ENCODE measurements around the gene PXDN.
"Not testable (repeated sequence)": the region's sequence is repeated elsewhere in the genome, so short reads cannot be mapped to it uniquely, and the experiment has no call there.

Gene PXDN

DNA sequence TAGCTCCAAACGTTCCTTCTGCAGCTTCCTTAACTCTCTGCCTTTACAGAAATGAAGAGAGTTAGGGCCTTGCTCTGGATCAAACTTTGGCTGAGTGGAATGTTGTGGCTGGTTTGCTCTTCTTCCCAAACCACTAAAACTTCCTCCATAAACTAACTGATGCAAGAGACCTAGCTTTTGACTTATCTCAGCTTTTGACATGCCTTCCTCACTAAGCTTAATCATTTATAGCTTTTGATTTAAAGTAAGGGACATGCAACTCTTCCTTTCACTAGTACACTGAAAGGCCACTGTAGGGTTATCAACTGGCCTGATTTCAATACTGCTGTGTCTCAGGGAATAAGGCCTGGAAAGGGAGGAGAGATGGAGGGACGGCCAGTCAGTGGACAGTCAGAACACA is 8.3 kb downstream of the PXDN start:
- Histone ChIP-seq H3K27ac (no peak overlapping the region), H3K9ac (ENCODE audit: insufficient read length) (no peak overlapping the region), H3K36me3 (ENCODE audit: insufficient read depth, low read length) (peaks cover 51% of the 10 kb centered on the region), H3K9me3 (ENCODE audit: low read depth, low read length) (peaks cover 14% of the 10 kb centered on the region; the same call in 1 of the 2 replicates), H3K4me3 (no peak overlapping the region)
- TF ChIP-seq POLR2AphosphoS5 (IDR thresholded peaks at IDR 0.05; ENCODE audit: borderline replicate concordance, low read depth, low read length) (no peak), EZH2 (IDR thresholded peaks at IDR 0.05) (no peak), FOXP2 (optimal IDR thresholded peaks at IDR 0.05; ENCODE audit: control extremely low read depth, extremely low read length, insufficient read depth) (no peak)
- no peak for DNase-seq (ENCODE audit: low read depth, low spot score)

GRCh38 chr2:1733298-1733697 is 11.0 kb downstream of the PXDN start:
- H3K27ac ChIP-seq, result peak overlapping the region; percentile 93; the same call in 1 of the 2 replicates
- peaks cover 38% of the 10 kb centered on the region for H3K36me3 ChIP-seq (ENCODE audit: insufficient read depth, low read length)
- not testable (repeated sequence) for H3K4me3 ChIP-seq; DNase-seq (ENCODE audit: low read depth, low spot score); H3K9ac ChIP-seq (ENCODE audit: insufficient read length)
- H3K9me3 ChIP-seq (ENCODE audit: low read depth, low read length), result peaks cover 14% of the 10 kb centered on the region; the same call in 1 of the 2 replicates

DNA sequence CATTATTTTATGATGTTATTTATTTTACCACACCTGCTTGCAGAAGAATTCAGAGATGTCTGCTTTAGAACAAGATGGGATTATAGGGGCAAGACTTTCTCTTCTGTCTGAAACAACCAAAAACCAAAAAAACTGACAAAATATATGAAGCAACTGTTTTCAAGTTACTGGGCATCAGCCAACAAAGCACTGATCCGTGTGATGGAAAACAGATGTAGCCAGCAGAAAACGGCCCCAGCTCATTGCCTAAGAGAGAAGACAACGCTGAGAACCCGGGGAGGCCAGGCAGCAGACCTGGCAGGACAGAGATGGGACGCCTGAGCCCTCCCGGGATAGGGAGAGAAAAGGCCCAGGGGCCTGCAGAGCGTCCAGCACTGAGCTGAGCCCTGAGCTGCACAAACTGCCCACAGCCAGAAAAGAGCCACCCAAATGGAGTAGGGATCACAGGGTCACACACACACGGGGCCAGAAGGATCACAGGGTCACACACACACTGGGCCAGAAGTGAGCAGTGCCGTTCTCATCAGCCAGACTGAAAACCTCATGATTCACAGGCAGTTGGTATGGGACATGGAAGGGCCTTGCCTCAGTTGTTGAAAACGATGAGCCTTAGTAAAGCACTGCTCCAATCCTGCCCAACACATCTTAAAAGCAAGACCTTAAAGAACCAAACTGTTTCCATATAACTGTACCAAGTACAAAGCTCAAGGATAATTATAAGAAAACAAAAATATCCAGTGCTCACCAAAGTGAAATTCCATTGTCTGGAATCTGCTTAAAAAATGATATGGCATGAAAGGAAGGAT is 12.1 kb downstream of the PXDN start:
- H3K27ac ChIP-seq, result peak overlapping the region; percentile 93
- peaks cover 39% of the 10 kb centered on the region for H3K36me3 ChIP-seq (ENCODE audit: insufficient read depth, low read length)
- peak overlapping the region; percentile 61 for H3K4me3 ChIP-seq
- no peak for DNase-seq (ENCODE audit: low read depth, low spot score)
- no peak for TF ChIP-seq FOXP2 (optimal IDR thresholded peaks at IDR 0.05; ENCODE audit: control extremely low read depth, extremely low read length, insufficient read depth)
- TF ChIP-seq EZH2 (IDR thresholded peaks at IDR 0.05), result no peak
- TF ChIP-seq POLR2AphosphoS5 (IDR thresholded peaks at IDR 0.05; ENCODE audit: borderline replicate concordance, low read depth, low read length), result no peak
- H3K9ac ChIP-seq (ENCODE audit: insufficient read length), result peak overlapping the region; percentile 56
- H3K9me3 ChIP-seq (ENCODE audit: low read depth, low read length), result peaks cover 14% of the 10 kb centered on the region; the same call in 1 of the 2 replicates

GRCh38 chr2:1731447-1731962 is 12.8 kb downstream of the PXDN start:
- DNase-seq (ENCODE audit: low read depth, low spot score), result no peak
- peaks cover 14% of the 10 kb centered on the region; the same call in 1 of the 2 replicates for H3K9me3 ChIP-seq (ENCODE audit: low read depth, low read length)
- peak overlapping the region; percentile 61 for H3K4me3 ChIP-seq
- H3K36me3 ChIP-seq (ENCODE audit: insufficient read depth, low read length), result peaks cover 38% of the 10 kb centered on the region
- peak overlapping the region; percentile 93 for H3K27ac ChIP-seq
- no peak for TF ChIP-seq POLR2AphosphoS5 (IDR thresholded peaks at IDR 0.05; ENCODE audit: borderline replicate concordance, low read depth, low read length)
- TF ChIP-seq FOXP2 (optimal IDR thresholded peaks at IDR 0.05; ENCODE audit: control extremely low read depth, extremely low read length, insufficient read depth), result no peak
- no peak for TF ChIP-seq EZH2 (IDR thresholded peaks at IDR 0.05)
- H3K9ac ChIP-seq (ENCODE audit: insufficient read length), result peak overlapping the region; percentile 56

DNA sequence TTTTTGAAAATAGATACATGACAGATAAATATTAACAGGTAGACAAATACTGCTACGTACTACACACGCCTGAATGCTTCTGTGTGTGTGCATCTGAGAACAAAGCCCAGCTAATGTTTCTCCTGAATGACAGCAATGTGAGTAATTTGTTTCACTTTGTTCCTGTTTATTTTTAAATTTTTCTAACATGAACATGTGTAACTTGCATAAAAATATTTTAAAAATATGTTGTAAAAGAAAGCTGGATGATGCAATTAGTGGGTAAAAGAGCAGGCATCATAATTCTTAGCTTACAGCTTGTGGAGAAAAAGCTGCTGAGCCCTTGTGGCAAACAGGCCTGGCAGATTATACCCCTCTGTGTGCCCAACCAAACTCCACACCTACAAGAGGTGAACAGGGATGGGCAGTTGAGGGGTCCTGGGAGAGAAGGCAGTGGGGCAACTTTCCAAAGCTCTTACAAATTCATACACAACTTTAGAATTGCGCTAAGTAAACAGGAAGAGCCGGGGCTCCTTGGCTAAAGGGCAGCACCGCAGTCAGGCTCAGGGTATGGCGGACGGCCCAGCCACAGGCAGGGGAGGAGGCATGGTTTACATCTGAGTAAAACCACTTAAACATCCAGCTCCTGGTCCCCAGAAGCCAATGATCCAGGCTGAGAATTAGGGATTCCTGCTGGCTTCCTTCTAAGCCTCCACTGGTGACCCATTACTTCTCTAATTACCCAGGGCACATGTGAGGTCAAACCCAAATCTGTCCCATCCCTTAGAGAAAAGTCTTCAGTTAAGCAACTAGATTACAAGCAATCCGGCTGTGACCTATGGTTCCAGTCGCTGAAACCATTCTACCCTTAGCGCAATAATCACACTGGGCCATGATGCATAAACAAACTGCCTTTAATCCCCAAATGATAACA is 14.0 kb downstream of the PXDN start:
- H3K4me3 ChIP-seq, result peak overlapping the region; percentile 49
- H3K9me3 ChIP-seq (ENCODE audit: low read depth, low read length), result peaks cover 10% of the 10 kb centered on the region; the same call in 1 of the 2 replicates
- no peak for DNase-seq (ENCODE audit: low read depth, low spot score)
- peak overlapping the region; percentile 68 for H3K9ac ChIP-seq (ENCODE audit: insufficient read length)
- TF ChIP-seq POLR2AphosphoS5 (IDR thresholded peaks at IDR 0.05; ENCODE audit: borderline replicate concordance, low read depth, low read length) (no peak), FOXP2 (optimal IDR thresholded peaks at IDR 0.05; ENCODE audit: control extremely low read depth, extremely low read length, insufficient read depth) (no peak), EZH2 (IDR thresholded peaks at IDR 0.05) (no peak)
- H3K36me3 ChIP-seq (ENCODE audit: insufficient read depth, low read length), result peaks cover 28% of the 10 kb centered on the region
- peak overlapping the region; percentile 93 for H3K27ac ChIP-seq

DNA sequence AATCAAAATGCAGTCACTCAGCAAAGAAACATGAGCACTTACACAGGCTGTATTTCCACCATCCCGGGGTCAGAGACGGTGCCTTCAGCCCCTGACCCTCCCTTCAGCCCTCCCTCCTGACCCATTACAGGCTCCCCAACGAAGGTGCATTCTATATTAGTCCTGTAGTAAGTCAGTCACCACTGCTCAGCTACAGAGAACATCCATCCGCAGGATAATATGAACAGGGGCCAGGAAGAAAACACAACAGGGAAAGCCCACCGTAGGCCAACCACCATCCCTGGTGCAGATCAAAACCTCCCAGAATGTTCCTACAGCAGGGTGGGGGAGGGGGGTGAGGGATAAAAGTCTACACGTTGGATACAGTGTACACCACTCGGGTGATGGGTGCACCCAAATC is 15.1 kb downstream of the PXDN start:
- no peak overlapping the region; the same call in 1 of the 2 replicates for H3K4me3 ChIP-seq
- peaks cover 20% of the 10 kb centered on the region for H3K36me3 ChIP-seq (ENCODE audit: insufficient read depth, low read length)
- peak overlapping the region; percentile 93; the same call in 1 of the 2 replicates for H3K27ac ChIP-seq
- TF ChIP-seq POLR2AphosphoS5 (IDR thresholded peaks at IDR 0.05; ENCODE audit: borderline replicate concordance, low read depth, low read length) (no peak), FOXP2 (optimal IDR thresholded peaks at IDR 0.05; ENCODE audit: control extremely low read depth, extremely low read length, insufficient read depth) (no peak), EZH2 (IDR thresholded peaks at IDR 0.05) (no peak)
- no peak for DNase-seq (ENCODE audit: low read depth, low spot score)
- peak overlapping the region; percentile 68 for H3K9ac ChIP-seq (ENCODE audit: insufficient read length)
- H3K9me3 ChIP-seq (ENCODE audit: low read depth, low read length), result 0 out of 2 replicates have a peak, but pooled peaks cover 5% of the 10 kb centered on the region

- H3K27ac ChIP-seq, result peak overlapping the region; percentile 93; the same call in 1 of the 2 replicates
- no peak overlapping the region for H3K4me3 ChIP-seq
- no peak overlapping the region for H3K9ac ChIP-seq (ENCODE audit: insufficient read length)
- no peak for DNase-seq (ENCODE audit: low read depth, low spot score)
- TF ChIP-seq FOXP2 (optimal IDR thresholded peaks at IDR 0.05; ENCODE audit: control extremely low read depth, extremely low read length, insufficient read depth) (no peak), EZH2 (IDR thresholded peaks at IDR 0.05) (no peak), POLR2AphosphoS5 (IDR thresholded peaks at IDR 0.05; ENCODE audit: borderline replicate concordance, low read depth, low read length) (no peak)
- H3K9me3 ChIP-seq (ENCODE audit: low read depth, low read length), result 0 out of 2 replicates have a peak, but pooled peaks cover under 1% of the 10 kb centered on the region
- peaks cover 17% of the 10 kb centered on the region for H3K36me3 ChIP-seq (ENCODE audit: insufficient read depth, low read length)
Observed at GRCh38 chr2:1728821-1729220, 15.5 kb downstream of the PXDN start.
